HG02678 (cell line): ENCODE data around the gene POLG.

ENCODE experiments used
- ATAC-seq: cut with Tn5 transposase; IDR thresholded peaks from one replicate; pipeline ENCODE4 v1.9.1; 2021; ENCODE audit warnings: mild to moderate bottlenecking, moderate library complexity; ENCODE audit not compliant: unreplicated experiment

POLG gene

GRCh38 chr15:89370120-89370977 lies 35.7 kb upstream of the POLG start:
- no peak for ATAC-seq

GRCh38 chr15:89369341-89369947 lies 34.8 kb upstream of the POLG start:
- no peak for ATAC-seq

- ATAC-seq: no peak
These were observed 34.1 kb upstream of the POLG start for GRCh38 chr15:89368566-89369223.

- no peak for ATAC-seq
These were observed 33.1 kb upstream of the POLG start for GRCh38 chr15:89367485-89368451.

GRCh38 chr15:89366656-89367393 lies 32.2 kb upstream of the POLG start:
- no peak for ATAC-seq

GRCh38 chr15:89365462-89366065 lies 30.9 kb upstream of the POLG start:
- ATAC-seq: no peak

- ATAC-seq: no peak
These were observed 30.3 kb upstream of the POLG start for GRCh38 chr15:89364741-89365450.

- ATAC-seq: no peak
These were observed 29.7 kb upstream of the POLG start for GRCh38 chr15:89364341-89364740.

- ATAC-seq: no peak
These were observed 29.1 kb upstream of the POLG start for GRCh38 chr15:89363770-89364169.

GRCh38 chr15:89363133-89363532 lies 28.5 kb upstream of the POLG start:
- ATAC-seq: no peak

- no peak for ATAC-seq
These were observed 27.8 kb upstream of the POLG start for GRCh38 chr15:89362203-89363101.

GRCh38 chr15:89361451-89362202 lies 27.0 kb upstream of the POLG start:
- no peak for ATAC-seq

- no peak for ATAC-seq
These were observed 25.8 kb upstream of the POLG start for GRCh38 chr15:89360294-89360971.

- ATAC-seq: no peak
These were observed 25.1 kb upstream of the POLG start for GRCh38 chr15:89359471-89360293.

GRCh38 chr15:89358755-89359439 lies 24.3 kb upstream of the POLG start:
- peak; percentile 83 for ATAC-seq
